Tibial artery (tissue), 4 donors: ENCODE measurements around the gene HSH2D.
"Not testable (repeated sequence)": the region's sequence is repeated elsewhere in the genome, so short reads cannot be mapped to it uniquely, and the experiment has no call there.

ENCODE experiments used
- DNase-seq, 2 donors: peaks; one replicate each; pipeline ENCODE4 v3.0.0-alpha.2; 2019
- H3K27ac ChIP-seq, 2 donors: fragments of 200-600 bp; sonication (generic) in 1 of 2; 1 replicate in 1 of 2; 2 replicates in 1 of 2; pipeline ENCODE4 v1.5.1; 2018 to 2019; ENCODE audit warnings: mild to moderate bottlenecking in 1 of 2
- H3K27me3 ChIP-seq, 2 donors: fragments of 200-600 bp; sonication (generic) in 1 of 2; one replicate each; pipeline versions ENCODE4 v1.5.1 to v1.6.0; 2016 to 2019
- H3K36me3 ChIP-seq, 3 donors: fragments of 200-600 bp; sonication (generic) in 2 of 3; one replicate each; pipeline ENCODE4 v1.5.1; 2016 to 2019; ENCODE audit warnings: mild to moderate bottlenecking in 2 of 3
- H3K4me1 ChIP-seq, 4 donors: fragments of 200-600 bp; sonication (generic) in 2 of 4; 1 replicate in 3 of 4; 2 replicates in 1 of 4; pipeline ENCODE4 v1.5.1; 2016 to 2019
- H3K4me3 ChIP-seq, 2 donors: fragments of 200-600 bp; sonication (generic) in 1 of 2; 1 replicate in 1 of 2; 2 replicates in 1 of 2; pipeline ENCODE4 v1.5.1; 2018 to 2019; ENCODE audit warnings: mild to moderate bottlenecking in 2 of 2
- H3K9me3 ChIP-seq, 3 donors: fragments of 200-600 bp; sonication (generic) in 1 of 3; one replicate each; pipeline ENCODE4 v1.5.1; 2016 to 2019
- CTCF ChIP-seq, 2 experiments: fragments of 200-600 bp in 1 of 2; fragments of 450-650 bp in 1 of 2; IDR thresholded peaks; one replicate each; pipeline ENCODE4 v1.5.1; 2017 to 2019; ENCODE audit warnings: antibody characterized with exemption in 2 of 2, mild to moderate bottlenecking in 1 of 2, moderate library complexity in 1 of 2
- intact Hi-C: fragments of 100-400 bp; cut with DNase I; formaldehyde crosslinking; loops from one replicate; pipeline ENCODE4 v1.15.0; 2023; ENCODE audit warnings: low total_unique reads

Gene HSH2D

DNA sequence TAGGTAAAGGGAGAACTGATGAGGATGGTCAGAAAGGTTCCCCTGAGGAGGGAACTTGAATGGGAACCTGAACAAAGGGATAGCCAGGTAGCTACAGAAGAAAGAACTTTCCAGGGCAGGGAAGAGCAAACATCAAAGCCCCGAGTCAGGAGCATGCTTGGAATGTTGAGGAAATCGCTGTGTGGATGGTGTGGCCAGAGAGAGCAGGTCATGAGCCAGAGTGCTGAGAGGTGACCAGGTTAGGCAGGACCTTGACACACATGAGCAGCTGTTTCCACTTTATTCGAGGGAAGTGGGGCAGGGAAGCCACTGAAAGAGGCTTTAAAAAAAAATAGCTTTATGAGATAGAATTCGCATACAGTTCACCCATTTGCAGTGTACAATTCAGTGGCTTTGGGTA lies 27.4 kb upstream of the HSH2D start:
- Histone ChIP-seq H3K9me3 (no peaks in the 10 kb centered on the region), H3K4me1 (peaks cover 0 to 41% (median 25%) of the 10 kb centered on the region in 4 donors), H3K27me3 (no peaks in the 10 kb centered on the region), H3K27ac (no peak overlapping the region), H3K36me3 (peaks cover 24 to 39% (median 35%) of the 10 kb centered on the region in 3 donors), H3K4me3 (no peak overlapping the region)
- intact Hi-C loops, result loop anchor here (10.0 kb wide), 1 partner anchor 69 kb away; the partner anchor contains the start of gene FAM32A
- DNase-seq, result no peak
- TF ChIP-seq CTCF (IDR thresholded peaks at IDR 0.05), result no peak

DNA sequence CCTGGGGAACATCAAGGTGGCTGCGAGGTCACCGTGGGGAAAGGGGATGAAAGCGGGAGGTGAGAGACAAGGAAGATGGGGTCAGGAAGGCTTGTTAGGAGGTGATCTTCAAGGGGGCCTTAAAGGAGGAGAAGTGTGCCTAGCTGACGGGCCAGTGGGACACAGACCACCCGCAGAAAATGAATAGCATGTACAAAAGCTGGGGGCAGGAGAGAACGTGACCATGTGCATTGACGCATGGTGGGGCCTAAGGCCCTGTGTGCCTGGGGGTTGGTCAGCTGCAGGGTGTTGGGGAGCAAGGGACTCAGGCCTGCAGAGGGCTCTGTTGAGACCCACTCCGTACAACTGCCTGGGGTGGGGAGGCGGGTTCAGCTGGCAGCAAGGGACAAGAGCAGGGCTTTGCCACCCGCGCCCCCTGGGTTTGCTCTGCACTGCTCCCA lies 25.9 kb upstream of the HSH2D start:
- TF ChIP-seq CTCF (IDR thresholded peaks at IDR 0.05), result no peak
- peaks cover 39 to 55% (median 50%) of the 10 kb centered on the region in 3 donors for H3K36me3 ChIP-seq
- DNase-seq, result no peak
- H3K4me1 ChIP-seq, result peaks cover 0 to 33% (median 18%) of the 10 kb centered on the region in 4 donors
- H3K27me3 ChIP-seq, result no peaks in the 10 kb centered on the region
- intact Hi-C loops, result loop anchor here (10.0 kb wide), 1 partner anchor 67 kb away; the partner anchor contains the start of gene FAM32A
- H3K4me3 ChIP-seq, result no peak overlapping the region
- H3K27ac ChIP-seq, result no peak overlapping the region
- no peaks in the 10 kb centered on the region for H3K9me3 ChIP-seq

- Histone ChIP-seq H3K27me3 (no peaks in the 10 kb centered on the region), H3K9me3 (no peaks in the 10 kb centered on the region), H3K4me1 (peaks cover 0 to 23% (median 11%) of the 10 kb centered on the region in 4 donors), H3K4me3 (no peak overlapping the region), H3K27ac (no peak overlapping the region), H3K36me3 (peaks cover 44 to 64% (median 60%) of the 10 kb centered on the region in 3 donors)
- no peak for TF ChIP-seq CTCF (IDR thresholded peaks at IDR 0.05)
- intact Hi-C loops, result loop anchor here (10.0 kb wide), 1 partner anchor 66 kb away; the partner anchor contains the start of gene FAM32A
- peak in 1 of 2 donors; percentile 74 for DNase-seq
These were observed 24.9 kb upstream of the HSH2D start for GRCh38 chr19:16118489-16119033.

- H3K27me3 ChIP-seq, H3K9me3 ChIP-seq, DNase-seq, H3K27ac ChIP-seq, H3K4me3 ChIP-seq: not testable (repeated sequence)
- intact Hi-C loops, result loop anchor here (10.0 kb wide), 1 partner anchor 66 kb away; the partner anchor contains the start of gene FAM32A
- Histone ChIP-seq H3K36me3 (peaks cover 47 to 71% (median 67%) of the 10 kb centered on the region in 3 donors), H3K4me1 (peaks cover 0 to 16% (median 8%) of the 10 kb centered on the region in 4 donors)
These were observed 24.2 kb upstream of the HSH2D start for GRCh38 chr19:16119075-16119857.

DNA sequence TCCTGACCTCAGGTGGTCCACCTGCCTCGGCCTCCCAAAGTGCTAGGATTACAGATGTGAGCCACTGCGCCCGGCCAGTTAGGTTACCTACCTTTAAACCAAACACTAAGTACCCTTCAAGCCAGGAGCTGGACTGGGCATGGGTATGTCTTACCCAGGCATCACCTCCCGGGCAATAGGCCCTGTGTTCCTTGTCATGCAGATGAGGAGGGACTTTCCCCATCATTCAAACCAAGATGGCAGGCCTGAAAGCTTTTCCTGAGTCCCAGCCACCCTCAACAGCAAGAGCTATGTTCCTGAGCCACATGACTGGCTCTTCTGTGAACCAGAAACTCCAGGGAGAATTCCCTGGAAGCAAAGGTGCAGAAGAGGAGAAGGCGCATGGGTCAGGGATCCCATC lies 22.3 kb upstream of the HSH2D start:
- TF ChIP-seq CTCF (IDR thresholded peaks at IDR 0.05), result no peak
- no peak for DNase-seq
- Histone ChIP-seq H3K27me3 (no peaks in the 10 kb centered on the region), H3K9me3 (no peaks in the 10 kb centered on the region), H3K4me3 (no peak overlapping the region), H3K4me1 (no peaks in the 10 kb centered on the region), H3K27ac (no peak overlapping the region), H3K36me3 (peaks cover 62 to 90% (median 86%) of the 10 kb centered on the region in 3 donors)
- intact Hi-C loops, result no loop called here

DNA sequence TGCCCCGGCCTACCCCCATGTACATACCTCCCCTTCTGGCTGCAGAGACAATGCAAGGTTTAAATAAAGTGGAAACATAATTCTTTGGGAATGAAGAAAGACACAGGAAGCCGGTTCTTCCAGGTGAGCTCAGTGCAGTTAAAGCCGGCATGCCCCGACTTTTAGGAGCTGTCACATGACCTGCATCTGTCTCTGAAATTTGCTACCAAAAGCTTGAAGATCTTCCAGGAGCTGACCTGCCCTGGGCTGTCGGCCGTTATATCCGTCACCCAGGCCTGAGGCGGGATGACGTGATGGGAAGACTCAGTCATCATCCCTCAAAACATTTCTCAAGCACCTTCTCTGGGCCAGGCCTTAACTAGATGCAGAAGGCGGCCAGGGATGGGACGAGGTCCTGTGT lies 21.5 kb upstream of the HSH2D start:
- Histone ChIP-seq H3K36me3 (peaks cover 70 to 98% (median 94%) of the 10 kb centered on the region in 3 donors), H3K27ac (no peak overlapping the region), H3K4me1 (no peaks in the 10 kb centered on the region), H3K4me3 (no peak overlapping the region), H3K9me3 (no peaks in the 10 kb centered on the region), H3K27me3 (no peaks in the 10 kb centered on the region)
- intact Hi-C loops, result no loop called here
- TF ChIP-seq CTCF (IDR thresholded peaks at IDR 0.05), result no peak
- DNase-seq, result no peak
